Lower leg skin (tissue), 4 donors: Measurements from ENCODE around the gene MAPKAPK3. TPM values are rescaled to one million over a fixed set of nuclear protein-coding genes. Genes with fewer than 3 reads are reported as not detected.

Experiments used
- DNase-seq, 2 donors: peaks; one replicate each; pipeline ENCODE4 v3.0.0-alpha.2; 2019; ENCODE audit warnings: low spot score in 2 of 2
- H3K4me3 ChIP-seq: fragments of 200-600 bp; sonication (generic); 2 replicates; pipeline ENCODE4 v1.5.1; 2017; ENCODE audit warnings: mild to moderate bottlenecking, low read depth; ENCODE audit not compliant: poor library complexity, severe bottlenecking
- CTCF ChIP-seq, 3 donors: fragments of 450-650 bp; IDR thresholded peaks; one replicate each; pipeline ENCODE4 v1.5.1; 2016; ENCODE audit warnings: antibody characterized with exemption in 3 of 3, mild to moderate bottlenecking in 3 of 3, moderate library complexity in 2 of 3
- POLR2A ChIP-seq, 2 donors: fragments of 450-650 bp; IDR thresholded peaks; one replicate each; pipeline ENCODE4 v1.6.1; 2016 to 2017; ENCODE audit warnings: antibody characterized with exemption in 2 of 2, mild to moderate bottlenecking in 1 of 2, moderate library complexity in 1 of 2
- WGBS, 2 donors: methylation state at CpG; one replicate each; pipeline ENCODE4 v1.1.5; 2018; 5-methylcytosine and 5-hydroxymethylcytosine counted together
- intact Hi-C: fragments of 100-400 bp; cut with DNase I; formaldehyde crosslinking; loops from one replicate; pipeline ENCODE4 v1.15.0; 2023; ENCODE audit warnings: low total_unique reads
- total RNA-seq, 4 donors: library from RNA; depleted of rRNA; stranded (reverse); fragments of >200 nt; gene quantifications; one replicate each; pipeline ENCODE4 v1.1.0, GENCODE V29; 2016

MAPKAPK3 gene
- total RNA-seq, 4 donors from 2014 or later: 65.2 to 128 (median 91.7) TPM

GRCh38 chr3:50584391-50584790 is 32.6 kb upstream of the MAPKAPK3 start:
- WGBS, 2 donors: 64 to 72% methylated on average over 2 of the region's 2 CpGs
- intact Hi-C loops: no loop called here
- no peak for DNase-seq
- H3K4me3 ChIP-seq: no peak overlapping the region
- TF ChIP-seq CTCF (IDR thresholded peaks at IDR 0.05) (no peak), POLR2A (IDR thresholded peaks at IDR 0.05) (no peak)

- no peak overlapping the region for H3K4me3 ChIP-seq
- WGBS, 2 donors: 95 to 96% methylated on average over 6 of the region's 6 CpGs
- intact Hi-C loops: no loop called here
- no peak for TF ChIP-seq POLR2A (IDR thresholded peaks at IDR 0.05)
- no peak for TF ChIP-seq CTCF (IDR thresholded peaks at IDR 0.05)
- DNase-seq: no peak
Observed at GRCh38 chr3:50585919-50586762, 30.8 kb upstream of the MAPKAPK3 start.

GRCh38 chr3:50586763-50587070 is 30.2 kb upstream of the MAPKAPK3 start:
- WGBS, 2 donors: 68 to 82% methylated on average over 3 of the region's 3 CpGs
- DNase-seq: no peak
- TF ChIP-seq CTCF (IDR thresholded peaks at IDR 0.05) (no peak), POLR2A (IDR thresholded peaks at IDR 0.05) (no peak)
- H3K4me3 ChIP-seq: no peak overlapping the region
- intact Hi-C loops: no loop called here

GRCh38 chr3:50587373-50587772 is 29.6 kb upstream of the MAPKAPK3 start:
- TF ChIP-seq CTCF (IDR thresholded peaks at IDR 0.05) (no peak), POLR2A (IDR thresholded peaks at IDR 0.05) (no peak)
- 70 to 79% methylated on average over 6 of the region's 6 CpGs for WGBS, 2 donors
- H3K4me3 ChIP-seq: no peak overlapping the region
- DNase-seq: no peak
- intact Hi-C loops: no loop called here

- intact Hi-C loops: no loop called here
- TF ChIP-seq POLR2A (IDR thresholded peaks at IDR 0.05) (no peak), CTCF (IDR thresholded peaks at IDR 0.05) (no peak)
- no peak overlapping the region for H3K4me3 ChIP-seq
- 42 to 49% methylated on average over 17 of the region's 17 CpGs for WGBS, 2 donors
- no peak for DNase-seq
Observed at GRCh38 chr3:50587806-50588758, 28.9 kb upstream of the MAPKAPK3 start.
